Lower leg skin (tissue), 3 donors: ENCODE data around the gene NCMAP.

Experiments
- CTCF ChIP-seq, 3 donors: fragments of 450-650 bp; IDR thresholded peaks; one replicate each; pipeline ENCODE4 v1.5.1; 2016; ENCODE audit warnings: antibody characterized with exemption in 3 of 3, mild to moderate bottlenecking in 3 of 3, moderate library complexity in 2 of 3
- POLR2A ChIP-seq, 2 donors: fragments of 450-650 bp; IDR thresholded peaks; one replicate each; pipeline ENCODE4 v1.6.1; 2016 to 2017; ENCODE audit warnings: antibody characterized with exemption in 2 of 2, mild to moderate bottlenecking in 1 of 2, moderate library complexity in 1 of 2

- no peak for TF ChIP-seq CTCF (IDR thresholded peaks at IDR 0.05)
- TF ChIP-seq POLR2A (IDR thresholded peaks at IDR 0.05), result no peak
These were observed 47.0 kb upstream of the NCMAP start for GRCh38 chr1:24508911-24509310.
